Mesenchymal stem cell (in vitro differentiated cells and primary cell): ENCODE results near the gene FOXP2.
A peak's percentile ranks its signal among the peaks of the same experiment; 100 is the strongest.

Source experiments
- DNase-seq: peaks from one replicate; pipeline ENCODE4 v3.0.0-alpha.2; 2013
- H2AFZ ChIP-seq: one replicate; pipeline ENCODE4 v1.6.1; 2013; ENCODE audit warnings: low read depth, mild to moderate bottlenecking, control low read depth, inconsistent platforms, low read length, moderate library complexity
- H2AK5ac ChIP-seq: 2 replicates; pipeline ENCODE4 v1.6.1; 2013; ENCODE audit warnings: low read length, moderate library complexity, mild to moderate bottlenecking, inconsistent platforms; ENCODE audit not compliant: severe bottlenecking
- H2BK120ac ChIP-seq: one replicate; pipeline ENCODE4 v1.6.1; 2013; ENCODE audit warnings: low read depth, mild to moderate bottlenecking, inconsistent platforms, low read length, moderate library complexity
- H2BK12ac ChIP-seq, 2 experiments: one replicate each; pipeline ENCODE4 v1.6.1; 2013; ENCODE audit warnings: inconsistent platforms in 2 of 2, low read length in 2 of 2, mild to moderate bottlenecking in 2 of 2, moderate library complexity in 2 of 2, control low read depth in 1 of 2
- H2BK15ac ChIP-seq: one replicate; pipeline ENCODE4 v1.6.1; 2013; ENCODE audit warnings: mild to moderate bottlenecking, low read depth, inconsistent platforms; ENCODE audit not compliant: poor library complexity, severe bottlenecking
- H2BK5ac ChIP-seq: 2 replicates; pipeline ENCODE4 v1.6.1; 2013; ENCODE audit warnings: low read depth, mild to moderate bottlenecking, low read length, control low read depth, inconsistent platforms; ENCODE audit not compliant: poor library complexity, severe bottlenecking
- H3K14ac ChIP-seq, 2 experiments: one replicate each; pipeline ENCODE4 v1.6.1; 2013; ENCODE audit warnings: inconsistent platforms in 2 of 2, low read length in 2 of 2, control low read depth in 1 of 2, mild to moderate bottlenecking in 1 of 2, moderate library complexity in 1 of 2
- H3K18ac ChIP-seq, 2 experiments: one replicate each; pipeline ENCODE4 v1.6.1; 2013; ENCODE audit warnings: inconsistent platforms in 2 of 2, low read length in 2 of 2, control low read depth in 1 of 2, low read depth in 1 of 2, mild to moderate bottlenecking in 1 of 2
- H3K23ac ChIP-seq, 2 experiments: one replicate each; pipeline ENCODE4 v1.6.1; 2013; ENCODE audit warnings: inconsistent platforms in 2 of 2, low read length in 2 of 2, mild to moderate bottlenecking in 2 of 2, moderate library complexity in 2 of 2, control low read depth in 1 of 2
- H3K27ac ChIP-seq: 2 replicates; pipeline ENCODE4 v1.5.1; 2013; ENCODE audit warnings: mild to moderate bottlenecking, moderate library complexity, low read length, control low read depth, inconsistent platforms; ENCODE audit not compliant: poor library complexity, severe bottlenecking
- H3K27me3 ChIP-seq, 2 experiments: 2 replicates each; pipeline versions ENCODE4 v1.6.1 to v1.7.0; 2013; ENCODE audit warnings: low read length in 2 of 2, mild to moderate bottlenecking in 2 of 2, moderate library complexity in 2 of 2, control low read depth in 1 of 2, inconsistent platforms in 1 of 2; ENCODE audit not compliant: control insufficient read depth in 1 of 2, insufficient read depth in 1 of 2
- H3K36me3 ChIP-seq, 2 experiments: 2 replicates each; pipeline versions ENCODE4 v1.6.1 to v1.7.0; 2013; ENCODE audit warnings: low read length in 2 of 2, control low read depth in 1 of 2, inconsistent platforms in 1 of 2, low read depth in 1 of 2, mild to moderate bottlenecking in 1 of 2; ENCODE audit not compliant: insufficient read depth in 2 of 2, control insufficient read depth in 1 of 2
- H3K4ac ChIP-seq, 2 experiments: one replicate each; pipeline ENCODE4 v1.6.1; 2013; ENCODE audit warnings: inconsistent platforms in 2 of 2, low read length in 2 of 2, mild to moderate bottlenecking in 2 of 2, moderate library complexity in 2 of 2, control low read depth in 1 of 2, low read depth in 1 of 2
- H3K4me1 ChIP-seq: 2 replicates; pipeline ENCODE4 v1.6.1; 2013; ENCODE audit warnings: low read depth, low read length, control low read depth; ENCODE audit not compliant: control insufficient read depth, insufficient read depth
- H3K4me2 ChIP-seq: 2 replicates; pipeline ENCODE4 v1.6.1; 2013; ENCODE audit warnings: low read length, mild to moderate bottlenecking, inconsistent platforms; ENCODE audit not compliant: poor library complexity, severe bottlenecking
- H3K4me3 ChIP-seq, 2 experiments: 2 replicates each; pipeline versions ENCODE4 v1.5.1 to v1.7.0; 2013; ENCODE audit warnings: low read length in 2 of 2, mild to moderate bottlenecking in 2 of 2, control low read depth in 1 of 2, low read depth in 1 of 2; ENCODE audit not compliant: insufficient read depth in 1 of 2
- H3K79me1 ChIP-seq: replicated peaks from 2 replicates; pipeline ENCODE4 v1.6.1; 2013; ENCODE audit warnings: mild to moderate bottlenecking, control low read depth, low read length, inconsistent platforms; ENCODE audit not compliant: poor library complexity, severe bottlenecking
- H3K9ac ChIP-seq: 2 replicates; pipeline ENCODE4 v1.7.0; 2013; ENCODE audit warnings: mild to moderate bottlenecking, low read length, moderate library complexity
- H3K9me3 ChIP-seq: 2 replicates; pipeline ENCODE4 v1.7.0; 2013; ENCODE audit warnings: mild to moderate bottlenecking, low read length; ENCODE audit not compliant: control insufficient read depth
- H4K8ac ChIP-seq: one replicate; pipeline ENCODE4 v1.6.1; 2013; ENCODE audit warnings: inconsistent platforms, mild to moderate bottlenecking, low read length, moderate library complexity
- H4K91ac ChIP-seq: one replicate; pipeline ENCODE4 v1.6.1; 2013; ENCODE audit warnings: mild to moderate bottlenecking, low read length, inconsistent platforms
- WGBS: methylation state at CpG from one replicate; pipeline ENCODE4 v1.1.7; 2013; ENCODE audit warnings: mixed read lengths; 5-methylcytosine and 5-hydroxymethylcytosine counted together

FOXP2 gene

DNA sequence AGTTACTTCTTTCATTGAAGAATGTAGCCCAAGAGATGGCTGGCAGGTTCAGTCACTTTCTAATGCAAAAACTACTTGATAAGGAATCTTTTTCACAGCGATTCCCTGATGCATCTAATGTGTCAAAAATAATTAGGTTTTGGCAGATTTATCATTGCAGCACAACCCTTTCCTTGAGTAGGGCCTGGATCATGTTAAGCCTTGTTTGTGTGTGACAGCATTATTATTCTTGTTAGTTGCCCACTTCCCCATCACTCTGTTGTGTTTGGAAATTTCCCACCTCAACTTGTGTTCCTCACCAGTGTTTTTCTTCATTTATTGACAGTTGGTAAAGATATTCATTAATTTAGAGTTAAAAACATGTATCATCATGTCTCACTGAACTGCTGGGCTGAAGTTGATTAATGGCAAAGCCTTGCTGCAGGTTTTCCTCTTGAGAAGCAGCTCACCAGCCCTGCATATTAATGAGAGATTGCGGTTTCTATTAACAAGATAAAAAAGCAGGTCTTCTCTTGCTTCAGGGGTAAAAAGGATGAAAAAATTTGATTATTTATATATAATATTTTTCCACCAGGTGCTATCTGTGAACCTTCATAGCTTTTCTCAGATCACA, 273.9 kb downstream of the FOXP2 start:
- H3K23ac ChIP-seq = no peak overlapping the region
- no peak overlapping the region for H3K18ac ChIP-seq
- DNase-seq = no peak
- H2BK15ac ChIP-seq = no peak overlapping the region
- no peak overlapping the region for H2BK5ac ChIP-seq
- H3K9me3 ChIP-seq = no peaks in the 10 kb centered on the region
- no peaks in the 10 kb centered on the region for H3K79me1 ChIP-seq
- no peak overlapping the region for H3K4me3 ChIP-seq
- H3K4ac ChIP-seq = no peak overlapping the region
- H4K91ac ChIP-seq = no peak overlapping the region
- no peak overlapping the region for H3K4me2 ChIP-seq
- H4K8ac ChIP-seq = no peak overlapping the region
- no peak overlapping the region for H2AFZ ChIP-seq
- no peak overlapping the region for H2BK12ac ChIP-seq
- no peaks in the 10 kb centered on the region for H3K27me3 ChIP-seq
- no peaks in the 10 kb centered on the region for H3K4me1 ChIP-seq
- no peak overlapping the region for H3K9ac ChIP-seq
- no CpG with 5 or more reads among the region's 2 CpGs for WGBS
- no peak overlapping the region for H3K27ac ChIP-seq
- no peak overlapping the region for H2BK120ac ChIP-seq
- H3K14ac ChIP-seq = no peak overlapping the region
- no peak overlapping the region for H2AK5ac ChIP-seq
- peaks cover 0 to 20% of the 10 kb centered on the region in 2 experiments for H3K36me3 ChIP-seq

DNA sequence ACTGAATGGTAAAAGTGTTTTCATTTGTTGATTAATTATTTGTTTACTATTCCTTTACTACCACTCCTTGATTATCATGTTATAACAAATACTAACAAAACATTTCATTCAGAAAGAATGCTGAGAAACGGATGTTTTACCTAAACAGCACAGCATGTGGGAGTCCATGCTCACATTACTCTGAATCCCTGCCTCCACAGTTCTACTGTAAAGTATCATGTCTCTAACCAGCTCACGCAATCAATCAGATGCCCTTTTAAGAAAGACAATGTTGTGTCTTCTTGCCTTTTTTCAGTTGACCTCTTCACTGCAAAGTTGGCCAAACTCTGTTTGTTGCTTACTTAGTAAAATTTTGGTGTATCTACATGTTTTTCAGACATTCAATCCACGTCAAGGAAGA, 274.8 kb downstream of the FOXP2 start:
- Histone ChIP-seq H3K23ac (no peak overlapping the region), H3K27ac (no peak overlapping the region), H2BK15ac (no peak overlapping the region), H3K36me3 (peaks cover 0 to 20% of the 10 kb centered on the region in 2 experiments), H4K8ac (no peak overlapping the region), H3K4me2 (no peak overlapping the region), H3K4me3 (no peak overlapping the region), H4K91ac (no peak overlapping the region), H2BK5ac (no peak overlapping the region), H2AK5ac (no peak overlapping the region), H3K79me1 (no peaks in the 10 kb centered on the region), H3K18ac (no peak overlapping the region), H2BK120ac (no peak overlapping the region), H3K4ac (no peak overlapping the region), H2BK12ac (no peak overlapping the region), H3K27me3 (no peaks in the 10 kb centered on the region), H3K14ac (no peak overlapping the region), H2AFZ (no peak overlapping the region), H3K9me3 (no peaks in the 10 kb centered on the region), H3K4me1 (no peaks in the 10 kb centered on the region), H3K9ac (no peak overlapping the region)
- 57% methylated on average over 3 of the region's 3 CpGs for WGBS
- peak; percentile 5 for DNase-seq

DNA sequence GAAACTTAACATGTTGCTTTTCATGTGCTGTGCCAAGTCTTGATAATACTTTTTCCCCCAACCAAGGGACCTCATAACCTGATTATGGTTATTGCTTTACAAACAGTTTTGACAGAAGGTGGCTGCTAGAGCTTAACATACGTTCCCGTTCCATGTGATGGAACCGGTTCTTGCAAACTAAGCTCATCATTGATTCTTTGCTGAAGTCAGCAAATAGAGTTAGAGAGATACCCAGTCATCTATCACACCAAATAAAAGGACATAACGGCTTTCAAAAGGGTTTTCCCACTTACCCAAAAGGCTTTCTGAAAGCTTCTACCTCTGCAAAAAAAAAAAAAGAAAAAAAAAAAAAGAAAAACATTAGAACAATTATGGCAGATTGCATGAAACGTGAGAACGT, 277.0 kb downstream of the FOXP2 start:
- DNase-seq = no peak
- H4K91ac ChIP-seq = no peak overlapping the region

DNA sequence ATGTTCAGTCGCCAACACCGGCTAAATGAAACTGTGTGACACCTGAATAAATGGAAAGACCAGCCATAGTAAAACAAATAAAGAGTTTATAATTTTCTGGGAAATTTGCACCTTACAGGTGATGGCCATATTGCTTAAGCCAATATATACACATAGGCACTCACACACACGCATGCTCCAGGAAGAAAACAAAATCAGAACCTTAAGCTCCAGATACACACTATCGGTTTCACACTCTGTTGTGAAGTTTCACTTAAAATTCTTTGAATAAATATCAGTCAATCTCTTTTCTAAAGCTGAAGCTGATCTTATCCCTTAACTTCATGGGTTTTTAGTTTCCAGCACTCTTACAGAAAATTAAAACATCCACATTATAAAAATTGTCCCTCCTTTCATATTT, 280.6 kb downstream of the FOXP2 start:
- H3K18ac ChIP-seq = no peak overlapping the region
- H3K14ac ChIP-seq = no peak overlapping the region
- no peak overlapping the region for H3K4me2 ChIP-seq
- no peak overlapping the region for H2AFZ ChIP-seq
- H3K27ac ChIP-seq = no peak overlapping the region
- no peaks in the 10 kb centered on the region for H3K4me1 ChIP-seq
- 95% methylated on average over 4 of the region's 4 CpGs for WGBS
- H2AK5ac ChIP-seq = no peak overlapping the region
- H3K79me1 ChIP-seq = no peaks in the 10 kb centered on the region
- H3K23ac ChIP-seq = no peak overlapping the region
- H3K4me3 ChIP-seq = no peak overlapping the region
- H2BK120ac ChIP-seq = no peak overlapping the region
- no peak overlapping the region for H3K4ac ChIP-seq
- no peaks in the 10 kb centered on the region for H3K27me3 ChIP-seq
- peaks cover 0 to 10% of the 10 kb centered on the region in 2 experiments for H3K36me3 ChIP-seq
- H4K91ac ChIP-seq = no peak overlapping the region
- H2BK15ac ChIP-seq = no peak overlapping the region
- H2BK5ac ChIP-seq = no peak overlapping the region
- no peak overlapping the region for H2BK12ac ChIP-seq
- no peaks in the 10 kb centered on the region for H3K9me3 ChIP-seq
- no peak overlapping the region for H3K9ac ChIP-seq
- no peak overlapping the region for H4K8ac ChIP-seq
- DNase-seq = no peak

More for the DNA sequence above, 277.0 kb downstream of the FOXP2 start:
- H3K27me3 ChIP-seq = no peaks in the 10 kb centered on the region
- H3K14ac ChIP-seq = no peak overlapping the region
- no peaks in the 10 kb centered on the region for H3K79me1 ChIP-seq
- H2AFZ ChIP-seq = no peak overlapping the region
- no peaks in the 10 kb centered on the region for H3K4me1 ChIP-seq
- no peak overlapping the region for H2AK5ac ChIP-seq
- no peak overlapping the region for H3K23ac ChIP-seq
- no peak overlapping the region for H2BK15ac ChIP-seq
- no peak overlapping the region for H3K4me2 ChIP-seq
- H3K18ac ChIP-seq = no peak overlapping the region
- H2BK5ac ChIP-seq = no peak overlapping the region
- H2BK120ac ChIP-seq = no peak overlapping the region
- H2BK12ac ChIP-seq = no peak overlapping the region
- H3K36me3 ChIP-seq = peaks cover 0 to 20% of the 10 kb centered on the region in 2 experiments
- no peak overlapping the region for H4K8ac ChIP-seq
- H3K27ac ChIP-seq = no peak overlapping the region
- no peak overlapping the region for H3K4ac ChIP-seq
- H3K9me3 ChIP-seq = no peaks in the 10 kb centered on the region
- WGBS = 98% methylated on average over 5 of the region's 6 CpGs
- no peak overlapping the region for H3K9ac ChIP-seq
- H3K4me3 ChIP-seq = no peak overlapping the region
